NCI-H146 treated with DMSO at 0.1 percent for 48 hours (cell line): ENCODE results near the gene C11orf16.
"Not testable (repeated sequence)": the region's sequence is repeated elsewhere in the genome, so short reads cannot be mapped to it uniquely, and the experiment has no call there.

Experiments
- DNase-seq: peaks from one replicate; lab custom pipeline; 2025; ENCODE audit not compliant: unreplicated experiment; lab: John Stamatoyannopoulos, UW

C11orf16 gene

GRCh38 chr11:8937659-8938058 is 4.9 kb upstream of the C11orf16 start:
- DNase-seq = no peak

- DNase-seq = no peak
Measured at GRCh38 chr11:8937159-8937558, 4.4 kb upstream of the C11orf16 start.

- not testable (repeated sequence) for DNase-seq
Measured at GRCh38 chr11:8935789-8936188, 3.0 kb upstream of the C11orf16 start.

- DNase-seq = no peak
Measured at GRCh38 chr11:8934742-8935488, 2.2 kb upstream of the C11orf16 start.

GRCh38 chr11:8933931-8934330 is 1.2 kb upstream of the C11orf16 start:
- no peak for DNase-seq

- no peak for DNase-seq
Measured at GRCh38 chr11:8930456-8931175, 2.1 kb downstream of the C11orf16 start.

GRCh38 chr11:8928981-8929615 is 3.6 kb downstream of the C11orf16 start:
- DNase-seq = no peak

GRCh38 chr11:8928205-8928604 is 4.5 kb downstream of the C11orf16 start:
- no peak for DNase-seq

- DNase-seq = no peak
Measured at GRCh38 chr11:8927233-8927632, 5.5 kb downstream of the C11orf16 start.

- no peak for DNase-seq
Measured at GRCh38 chr11:8926236-8926635, 6.5 kb downstream of the C11orf16 start.

- no peak for DNase-seq
Measured at GRCh38 chr11:8925711-8926110, 7.0 kb downstream of the C11orf16 start.

GRCh38 chr11:8922691-8923090 is 10.1 kb downstream of the C11orf16 start:
- no peak for DNase-seq

- no peak for DNase-seq
Measured at GRCh38 chr11:8917157-8917825, 15.5 kb downstream of the C11orf16 start.

- no peak for DNase-seq
Measured at GRCh38 chr11:8914661-8915018, 18.1 kb downstream of the C11orf16 start.

GRCh38 chr11:8913961-8914660 is 18.6 kb downstream of the C11orf16 start:
- peak; percentile 1 for DNase-seq

GRCh38 chr11:8911029-8911823 is 21.5 kb downstream of the C11orf16 start, which contains the start of gene AKIP1:
Gene AKIP1 (plus strand): TSS chr11:8911189. CDS start chr11:8911450, 261 bp downstream.
- peak; percentile 90 for DNase-seq

- DNase-seq = no peak
Measured at GRCh38 chr11:8910649-8911026, 22.1 kb downstream of the C11orf16 start.

- DNase-seq = no peak
Measured at GRCh38 chr11:8908099-8908498, 24.6 kb downstream of the C11orf16 start.

GRCh38 chr11:8907116-8907515 is 25.6 kb downstream of the C11orf16 start:
- DNase-seq = no peak

GRCh38 chr11:8905528-8906165 is 27.1 kb downstream of the C11orf16 start:
- DNase-seq = no peak
